GM18907 (cell line): ENCODE data around the gene HRG.

Experiments
- ATAC-seq: cut with Tn5 transposase; IDR thresholded peaks from one replicate; pipeline ENCODE4 v1.9.1; 2021; ENCODE audit warnings: mild to moderate bottlenecking, moderate library complexity; ENCODE audit not compliant: unreplicated experiment

The HRG gene

DNA sequence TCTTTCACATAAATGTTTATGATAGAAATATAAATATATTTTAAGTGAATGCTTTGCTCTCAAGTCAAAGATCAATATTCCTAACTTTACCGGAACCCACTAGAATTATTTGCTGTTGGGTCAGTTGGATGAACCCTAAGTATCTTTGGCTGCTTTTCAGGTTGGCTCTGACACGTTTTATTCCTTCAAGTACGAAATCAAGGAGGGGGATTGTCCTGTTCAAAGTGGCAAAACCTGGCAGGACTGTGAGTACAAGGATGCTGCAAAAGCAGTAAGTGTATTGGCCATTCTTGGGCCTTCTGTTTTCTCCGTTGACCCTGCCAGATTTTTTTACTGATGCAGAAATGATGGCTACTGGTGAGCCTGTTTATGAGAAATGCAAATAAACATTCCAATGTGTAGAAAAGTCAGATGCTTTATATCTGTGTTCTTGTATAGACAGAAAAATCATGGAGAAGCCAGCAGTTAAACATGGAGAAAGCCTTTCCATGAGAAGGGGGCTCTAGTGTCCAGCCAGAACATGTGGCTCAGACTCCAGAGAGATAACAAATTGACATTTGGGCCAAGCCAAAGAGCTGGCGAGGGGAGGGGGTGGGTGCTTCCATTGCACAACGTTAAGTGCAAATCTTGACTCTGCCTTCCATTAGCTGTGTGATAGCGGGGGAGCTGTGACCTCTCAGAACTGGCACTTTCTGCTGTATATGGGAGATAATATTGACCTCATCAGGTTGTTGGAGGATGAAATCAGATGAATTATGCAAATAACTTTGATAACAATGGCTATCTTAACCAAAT, 54.3 kb downstream of the HRG start:
- no peak for ATAC-seq

DNA sequence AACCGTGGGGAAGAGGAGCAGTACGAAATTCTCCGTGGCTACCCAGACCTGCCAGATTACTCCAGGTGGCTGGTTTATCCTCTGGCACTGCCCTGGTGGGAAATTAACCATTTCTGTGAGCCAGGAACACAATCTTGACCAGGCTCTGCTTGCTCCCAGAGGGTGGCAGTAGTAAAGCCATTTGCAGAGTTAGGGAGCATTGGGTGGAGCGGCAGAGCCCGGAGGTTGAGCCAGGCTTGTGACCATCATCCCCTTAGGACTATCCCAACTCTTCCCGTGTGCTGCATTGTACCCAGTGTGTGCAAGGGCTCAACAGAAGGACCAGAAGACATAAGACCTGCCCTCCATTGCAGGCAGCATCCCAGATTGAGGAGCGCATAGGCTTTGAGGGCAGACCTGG, 56.6 kb downstream of the HRG start:
- no peak for ATAC-seq

DNA sequence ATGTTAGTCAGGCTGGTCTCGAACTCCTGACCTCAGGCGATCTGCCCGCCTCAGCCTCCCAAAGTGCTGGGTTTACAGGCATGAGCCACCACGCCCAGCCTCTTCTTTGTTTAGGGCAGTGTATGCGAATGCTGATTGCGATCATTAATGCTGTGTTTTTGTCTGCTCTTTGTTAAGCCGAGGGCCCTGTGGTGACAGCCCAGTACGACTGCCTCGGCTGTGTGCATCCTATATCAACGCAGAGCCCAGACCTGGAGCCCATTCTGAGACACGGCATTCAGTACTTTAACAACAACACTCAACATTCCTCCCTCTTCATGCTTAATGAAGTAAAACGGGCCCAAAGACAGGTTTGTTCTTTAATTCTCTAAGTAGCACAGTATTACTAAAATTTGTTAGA, 59.1 kb downstream of the HRG start:
- no peak for ATAC-seq
